GM10248 (cell line): Measurements from ENCODE around the gene FBXO30.

Experiments used
- CTCF ChIA-PET: fragments of 300-600 bp; sonication (Branson Sonifier 250); formaldehyde crosslinking; extraction: SDS; loops from one replicate; lab custom pipeline; 2021; ENCODE audit warnings: antibody characterized with exemption; lab: Yijun Ruan, JAX
- POLR2A ChIA-PET: fragments of 350-650 bp; sonication (Branson Sonifier 250); formaldehyde crosslinking; extraction: SDS; loops from one replicate; lab custom pipeline; 2020; ENCODE audit warnings: antibody characterized with exemption; lab: Yijun Ruan, JAX
- DNase-seq: peaks from one replicate; pipeline ENCODE4 v3.0.0; 2012; ENCODE audit errors: extremely low spot score
- CTCF ChIP-seq: IDR thresholded peaks from 2 replicates; pipeline ENCODE4 v1.5.1; 2012; ENCODE audit warnings: mild to moderate bottlenecking, low read depth; ENCODE audit errors: extremely low read depth, missing control alignments, control extremely low read depth

Gene FBXO30

GRCh38 chr6:145823328-145823944 is 8.8 kb upstream of the FBXO30 start:
- TF ChIP-seq CTCF, result no peak
- ChIA-PET POLR2A (no interaction called here), CTCF (interaction anchor here (1.3 to 1.7 kb wide), 3 partner anchors 8 to 184 kb away, joined by 3 to 7 read pairs (median 3); partner anchors contain the start of gene FBXO30)
- DNase-seq, result peak; percentile 6

GRCh38 chr6:145822456-145822855 is 7.9 kb upstream of the FBXO30 start:
- ChIA-PET CTCF (no interaction called here), POLR2A (no interaction called here)
- DNase-seq, result no peak
- no peak for TF ChIP-seq CTCF

GRCh38 chr6:145819994-145820393 is 5.4 kb upstream of the FBXO30 start:
- TF ChIP-seq CTCF, result no peak
- no peak for DNase-seq
- POLR2A ChIA-PET, result no interaction called here
- CTCF ChIA-PET, result interaction anchor here (1.2 to 1.8 kb wide), 2 partner anchors 11 to 19 kb away, joined by 3 to 4 read pairs; no protein-coding TSS in a partner anchor

GRCh38 chr6:145818796-145819195 is 4.2 kb upstream of the FBXO30 start:
- TF ChIP-seq CTCF, result no peak
- POLR2A ChIA-PET, result no interaction called here
- CTCF ChIA-PET, result interaction anchor here (1.2 kb wide), 1 partner anchor 12 kb away, joined by 3 read pairs; no protein-coding TSS in a partner anchor
- DNase-seq, result no peak

GRCh38 chr6:145816392-145816791 is 1.8 kb upstream of the FBXO30 start:
- CTCF ChIA-PET, result interaction anchor here (2.0 kb wide), 1 partner anchor 113 kb away, joined by 8 read pairs; no protein-coding TSS in a partner anchor
- DNase-seq, result no peak
- TF ChIP-seq CTCF, result no peak
- POLR2A ChIA-PET, result no interaction called here

GRCh38 chr6:145815309-145816274 is 997 bp upstream of the FBXO30 start:
- CTCF ChIA-PET, result interaction anchor here (0.6 to 2.0 kb wide), 5 partner anchors 8 to 113 kb away, joined by 3 to 8 read pairs (median 4); no protein-coding TSS in a partner anchor
- no peak for TF ChIP-seq CTCF
- peak; percentile 28 for DNase-seq
- POLR2A ChIA-PET, result interaction anchor here (1.1 to 1.2 kb wide), 2 partner anchors 80 to 149 kb away, joined by 3 read pairs; partner anchors contain the start of gene SHPRH
